Fibroblast of skin of left biceps (primary cell): ENCODE measurements around the gene ADORA2B.
"Not testable (repeated sequence)": the region's sequence is repeated elsewhere in the genome, so short reads cannot be mapped to it uniquely, and the experiment has no call there.

Experiments used
- DNase-seq, 2 experiments: peaks; one replicate each; pipeline ENCODE4 v3.0.0-alpha.2; 2013; ENCODE audit warnings: low read depth in 2 of 2

Gene ADORA2B

DNA sequence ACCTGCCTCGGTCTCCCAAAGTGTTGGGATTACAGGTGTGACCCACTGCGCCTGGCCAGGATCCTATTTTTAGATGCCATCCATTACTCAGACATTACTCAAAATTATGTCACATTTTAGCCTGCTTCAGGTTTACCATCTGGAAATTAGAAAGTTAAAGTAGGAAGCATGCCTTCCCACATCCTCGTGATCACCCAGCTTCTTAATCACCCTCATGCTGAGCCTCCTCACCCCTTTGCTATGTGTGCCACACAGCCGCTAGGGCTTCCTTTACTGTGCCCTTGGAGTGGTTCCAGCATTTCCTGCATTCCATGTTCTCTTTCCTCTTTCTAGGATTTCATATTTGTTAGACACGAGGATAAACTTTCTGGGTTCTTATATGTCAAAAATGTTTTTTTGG, 9.3 kb downstream of the ADORA2B start:
- peak in 1 of 2 experiments; percentile 45 for DNase-seq

DNA sequence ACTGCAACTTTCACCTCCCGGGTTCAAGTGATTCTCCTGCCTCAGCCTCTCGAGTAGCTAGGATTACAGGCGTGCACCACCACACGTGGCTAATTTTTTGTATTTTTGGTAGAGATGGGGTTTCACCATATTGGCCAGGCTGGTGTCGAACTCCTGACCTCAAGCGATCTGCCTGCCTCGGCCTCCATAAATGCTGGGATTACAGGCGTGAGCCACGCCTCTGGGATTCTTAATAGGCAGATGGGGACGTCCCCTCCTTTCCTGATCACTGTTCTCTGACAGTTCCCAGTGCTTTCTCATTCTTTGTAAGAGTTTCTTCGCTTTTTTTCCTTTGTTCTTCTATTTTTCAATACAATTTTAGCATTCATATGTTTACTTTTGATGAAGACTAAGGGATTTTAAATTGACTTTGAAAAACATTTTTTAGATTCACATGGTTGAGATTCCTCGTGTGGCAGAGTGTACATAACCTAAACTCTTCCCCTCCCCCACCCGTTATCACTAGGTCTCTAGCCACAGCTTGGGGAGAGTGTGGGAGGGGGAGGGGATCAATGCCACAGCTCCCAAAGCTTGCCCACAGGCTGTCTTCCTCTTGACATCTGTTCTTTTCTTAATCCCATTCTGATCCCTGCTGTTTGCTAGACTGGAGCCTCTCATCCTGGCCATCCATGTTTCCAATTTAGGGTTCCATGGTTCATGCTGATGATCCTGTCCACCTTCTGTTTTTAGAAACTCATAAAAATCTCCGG, 11.0 kb downstream of the ADORA2B start:
- DNase-seq = no peak

DNA sequence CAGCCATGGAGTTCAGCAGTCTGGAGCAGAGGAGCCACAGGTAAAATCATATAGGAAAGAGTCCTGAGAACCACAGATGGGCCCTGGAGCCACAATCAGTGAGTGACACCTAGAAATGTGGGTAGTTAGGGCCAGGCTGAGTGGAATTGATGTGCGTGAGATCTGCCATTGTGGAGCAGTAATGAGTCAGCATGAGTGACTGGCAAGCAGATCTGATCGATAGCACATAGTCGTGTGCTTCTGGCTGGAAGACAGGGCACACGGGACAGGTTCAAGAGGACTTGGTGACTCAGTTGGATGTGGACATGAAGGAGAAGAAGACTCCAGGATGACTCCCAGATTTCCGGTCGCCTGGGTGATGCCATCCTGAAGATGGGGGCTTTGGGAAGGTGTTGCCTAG, 12.3 kb downstream of the ADORA2B start:
- DNase-seq = no peak

DNA sequence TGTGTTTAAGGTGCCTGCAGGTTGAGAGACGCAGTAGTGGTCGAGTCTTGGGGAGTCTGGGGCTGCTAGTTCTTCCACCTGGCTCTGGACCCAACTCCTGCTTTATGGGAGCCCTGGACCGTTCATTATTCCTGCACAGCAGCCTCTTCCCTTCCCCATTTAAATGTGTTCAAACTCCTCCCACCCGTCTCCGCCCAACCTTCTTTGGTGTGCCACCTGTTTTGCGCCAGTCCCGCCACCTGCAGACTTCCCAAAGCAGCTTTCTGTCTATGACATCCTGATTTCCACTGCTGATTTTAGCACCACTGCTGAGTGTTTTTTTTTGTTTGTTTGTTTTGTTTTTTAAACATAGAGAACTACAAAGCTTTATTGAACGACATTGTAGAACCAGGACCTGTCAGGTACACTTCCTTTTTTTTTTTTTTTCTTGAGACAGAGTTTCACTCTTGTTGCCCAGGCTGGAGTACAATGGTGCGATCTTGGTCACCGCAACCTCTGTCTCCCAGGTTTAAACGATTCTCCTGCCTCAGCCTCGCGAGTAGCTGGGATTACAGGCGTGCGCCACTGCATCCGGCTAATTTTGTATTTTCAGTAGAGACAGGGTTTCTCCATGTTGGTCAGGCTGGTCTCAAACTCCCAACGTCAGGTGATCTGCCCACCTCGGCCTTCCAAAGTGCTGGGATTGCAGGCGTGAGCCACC, 12.8 kb downstream of the ADORA2B start:
- no peak for DNase-seq

DNA sequence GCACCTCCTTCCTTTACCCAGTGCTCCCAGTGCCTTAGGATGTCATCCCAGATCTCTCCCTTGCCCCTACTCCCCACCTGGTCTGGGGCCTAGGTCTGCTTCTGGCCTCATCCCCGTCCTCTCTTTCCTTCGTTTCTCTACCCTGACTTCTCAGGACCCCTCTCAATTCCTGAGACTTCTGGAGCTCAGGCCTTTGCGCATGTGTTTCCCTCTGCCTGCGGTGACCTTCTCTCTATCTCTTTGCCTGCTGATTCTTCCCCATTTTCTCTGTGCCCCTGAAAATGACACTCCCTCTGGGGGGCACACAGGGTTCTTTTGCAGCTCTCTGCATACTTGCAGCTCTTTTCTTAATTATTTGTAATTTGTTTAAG, 13.5 kb downstream of the ADORA2B start:
- DNase-seq = no peak

DNA sequence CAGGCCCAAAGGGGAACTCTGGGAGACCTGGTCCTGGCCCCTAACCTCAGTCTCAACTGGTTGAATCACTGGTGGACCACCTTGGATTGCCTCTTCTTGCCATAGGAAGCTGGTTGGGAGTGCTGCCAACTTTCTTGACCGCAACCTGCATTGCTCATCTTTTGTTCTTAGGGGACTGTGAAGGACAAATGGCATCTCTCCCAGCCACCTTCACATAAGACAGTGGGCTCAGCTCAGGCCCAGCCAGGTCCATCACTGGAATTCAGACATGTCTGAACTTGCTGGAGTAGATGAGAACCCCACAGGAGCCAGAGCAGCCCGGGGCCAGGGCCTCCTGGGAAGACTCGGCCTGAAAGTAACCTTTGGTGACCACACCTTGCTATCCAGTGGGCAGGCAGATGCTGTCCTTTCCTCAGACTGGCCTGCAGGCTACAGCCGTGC, 18.8 kb downstream of the ADORA2B start:
- DNase-seq = no peak

DNA sequence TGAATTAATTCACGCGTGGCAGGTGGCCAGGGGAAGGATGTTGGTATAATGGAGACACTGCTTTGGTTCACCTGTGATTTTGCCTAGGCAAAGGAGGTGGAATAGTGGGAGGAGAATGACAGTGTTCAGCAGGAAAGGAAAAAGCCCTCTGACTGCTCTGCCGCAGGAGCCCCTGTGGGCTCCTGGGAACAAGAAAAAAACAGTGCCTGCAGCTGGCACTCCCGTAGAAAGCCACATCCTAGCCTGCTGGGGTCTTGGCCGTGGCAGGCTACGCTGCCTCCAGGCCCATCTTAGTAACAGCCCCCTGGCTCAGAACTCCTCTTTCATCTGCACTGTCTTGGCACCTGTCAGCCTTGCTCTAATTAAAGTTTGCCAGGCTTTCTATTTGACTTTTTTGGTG, 20.6 kb downstream of the ADORA2B start:
- no peak for DNase-seq

DNA sequence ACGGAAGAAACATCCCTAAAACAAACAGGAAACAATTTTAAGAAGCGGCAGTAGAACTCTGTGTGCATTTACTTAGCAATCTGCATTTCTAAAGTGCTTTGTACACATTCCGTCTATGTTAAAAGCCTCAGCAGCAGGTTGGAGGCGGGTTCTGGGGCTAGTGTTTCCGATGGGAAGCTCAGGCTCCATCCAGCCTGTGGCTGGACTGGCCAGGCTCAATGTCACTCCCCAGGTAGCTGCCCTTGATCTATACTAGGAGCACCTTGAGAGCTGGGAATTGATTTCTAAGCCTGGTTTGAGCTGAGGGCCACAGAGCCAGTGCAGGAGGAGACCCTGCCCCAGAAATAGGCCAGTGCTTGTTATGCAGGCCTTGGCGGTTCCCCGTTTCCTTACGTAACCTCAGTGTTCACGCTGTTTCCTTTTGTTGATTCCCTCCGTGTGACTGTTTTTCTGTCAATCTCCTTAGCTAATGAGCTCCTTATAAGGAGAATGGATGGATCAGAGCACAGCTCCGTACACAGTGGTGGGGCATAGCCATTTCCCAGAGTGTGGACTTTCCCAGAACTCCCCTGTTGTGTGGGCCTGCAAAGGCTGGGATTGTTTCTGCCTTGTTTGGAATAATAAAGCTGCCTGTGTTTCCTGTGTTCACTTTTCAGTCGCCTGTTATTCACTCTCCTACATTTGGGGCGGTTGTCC, 21.4 kb downstream of the ADORA2B start:
- DNase-seq = no peak

DNA sequence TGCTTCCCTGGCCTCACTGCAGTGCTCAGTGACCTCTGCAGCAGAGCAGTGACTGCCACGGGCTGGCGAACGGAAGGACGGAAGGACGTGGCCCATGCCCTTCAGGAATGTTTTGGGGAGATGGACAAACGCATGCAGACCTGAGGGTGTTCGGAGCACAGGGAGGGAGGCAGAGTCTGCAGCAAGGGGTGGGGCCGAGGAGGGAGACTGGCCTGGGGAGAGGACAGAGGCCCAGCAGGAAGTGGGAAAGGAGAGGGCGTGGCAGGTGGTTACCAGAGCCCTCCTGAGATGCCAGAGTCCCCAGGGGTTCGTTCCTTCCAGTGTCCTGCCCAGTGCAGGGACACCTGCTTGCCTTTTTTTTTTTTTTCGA, 21.9 kb downstream of the ADORA2B start:
- DNase-seq = no peak

DNA sequence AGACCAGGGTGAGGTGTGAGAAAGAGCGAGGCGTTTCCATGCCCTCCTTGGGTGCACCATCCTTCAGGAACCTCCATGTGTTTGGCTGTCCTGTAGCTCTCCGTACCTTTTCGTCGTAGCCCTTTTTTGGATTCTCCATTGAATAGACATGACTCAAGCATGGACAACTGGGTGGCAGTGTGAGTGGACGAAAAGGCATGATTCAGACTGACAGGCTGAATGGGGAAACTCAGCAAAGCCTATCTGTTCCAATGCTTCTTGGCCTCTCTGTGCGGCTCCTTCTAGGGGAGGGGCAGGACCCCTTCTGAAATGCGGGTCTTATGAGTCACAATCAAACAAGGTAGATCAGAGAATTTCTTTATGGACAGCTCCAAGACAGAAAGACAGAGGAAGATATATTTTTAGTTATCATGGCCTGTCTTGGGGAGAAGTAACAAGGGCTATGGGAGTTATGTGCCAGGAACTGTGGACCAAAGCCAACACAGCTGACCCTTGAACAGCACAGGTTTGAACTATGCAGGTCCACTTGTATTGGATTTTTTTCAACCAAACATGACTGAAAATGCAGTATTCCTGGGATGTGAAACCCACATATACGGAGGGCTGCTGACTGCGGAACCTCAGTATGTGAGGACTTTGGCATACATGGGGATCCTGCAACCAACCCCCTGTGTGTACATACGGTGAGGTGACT, 22.9 kb downstream of the ADORA2B start:
- no peak for DNase-seq

DNA sequence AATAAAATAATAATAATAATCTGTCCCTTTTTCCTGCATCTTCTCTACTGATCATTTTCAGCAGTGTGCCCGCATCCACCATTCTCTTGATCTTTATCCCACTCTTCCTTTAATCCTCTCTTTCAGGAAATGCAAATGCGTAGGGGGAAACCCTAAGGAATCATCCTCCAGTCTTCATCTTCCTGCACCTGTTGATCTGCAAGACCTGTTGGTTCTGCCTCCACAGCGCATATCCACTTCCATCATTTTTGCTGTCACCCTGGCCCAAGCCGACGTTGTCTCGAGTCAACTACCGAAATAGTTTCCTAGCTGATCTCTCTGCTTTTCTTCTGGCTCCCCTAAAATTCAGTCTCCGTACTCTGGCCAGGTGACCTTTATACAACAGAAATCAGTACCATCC, 24.5 kb downstream of the ADORA2B start:
- DNase-seq = no peak

DNA sequence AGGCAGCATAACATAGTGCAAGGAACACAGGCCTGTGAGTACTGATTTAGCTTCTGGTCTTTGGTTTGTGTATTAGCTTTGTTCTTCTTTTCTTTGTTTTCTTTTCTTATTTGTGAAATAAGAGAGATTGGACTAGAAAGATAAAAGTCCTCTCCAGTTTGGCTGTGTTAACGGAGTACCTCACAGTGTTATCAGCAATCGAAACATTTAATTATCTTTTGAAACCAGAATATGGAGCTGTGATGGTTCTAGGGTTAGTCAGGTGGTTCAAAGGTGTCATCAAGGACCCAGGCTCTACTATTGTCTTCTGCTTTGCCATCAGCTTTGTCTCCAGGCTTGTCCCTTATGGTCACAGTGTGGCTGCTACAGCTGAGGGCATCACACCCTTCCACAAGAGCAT, 25.6 kb downstream of the ADORA2B start:
- DNase-seq = no peak

DNA sequence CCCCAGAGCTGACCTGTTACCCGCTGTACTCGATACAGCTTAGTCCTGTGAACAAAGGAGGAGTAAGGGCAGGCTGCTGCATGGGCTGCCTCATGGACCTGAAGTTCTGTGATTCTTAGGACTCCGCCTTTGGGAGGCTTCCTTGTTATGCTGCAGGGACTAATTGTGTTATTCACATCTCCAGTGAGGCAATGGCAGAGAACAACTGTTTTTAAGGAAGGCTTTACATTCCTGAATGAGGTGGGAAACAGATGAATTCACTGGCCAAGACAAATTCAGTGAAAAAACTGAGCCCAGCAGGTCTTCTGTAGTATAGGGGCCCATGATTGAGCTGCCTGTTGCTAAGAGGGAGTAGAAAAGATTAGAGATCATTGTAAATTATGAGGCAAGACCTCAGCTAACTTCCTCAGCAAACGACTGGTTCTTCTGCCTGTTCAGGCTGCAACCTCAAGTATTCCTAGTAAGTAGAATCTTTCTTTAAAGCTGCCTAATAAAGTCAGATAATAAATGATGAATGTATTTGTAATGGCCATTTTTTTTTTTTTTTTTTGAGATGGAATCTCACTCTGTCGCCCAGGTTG, 26.3 kb downstream of the ADORA2B start:
- DNase-seq = no peak

DNA sequence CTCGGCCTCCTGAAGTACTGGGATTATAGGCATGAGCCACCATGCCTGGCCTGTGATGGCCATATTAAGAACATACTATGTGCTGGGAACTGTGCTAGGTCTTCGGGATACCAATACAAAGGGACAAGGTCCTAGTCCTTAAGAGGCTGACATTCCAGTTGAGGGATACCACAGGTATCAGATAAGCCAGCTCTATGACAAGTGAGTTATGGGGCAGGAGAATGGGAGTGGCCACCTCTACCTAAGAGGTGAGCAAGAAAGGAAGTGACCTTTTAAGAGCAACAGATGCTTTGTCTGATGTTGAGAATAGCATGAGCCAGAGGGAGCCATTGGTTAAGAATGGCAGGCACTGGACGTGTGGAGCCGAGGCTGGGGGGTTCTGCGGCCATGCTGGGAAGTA, 27.0 kb downstream of the ADORA2B start:
- DNase-seq = no peak

DNA sequence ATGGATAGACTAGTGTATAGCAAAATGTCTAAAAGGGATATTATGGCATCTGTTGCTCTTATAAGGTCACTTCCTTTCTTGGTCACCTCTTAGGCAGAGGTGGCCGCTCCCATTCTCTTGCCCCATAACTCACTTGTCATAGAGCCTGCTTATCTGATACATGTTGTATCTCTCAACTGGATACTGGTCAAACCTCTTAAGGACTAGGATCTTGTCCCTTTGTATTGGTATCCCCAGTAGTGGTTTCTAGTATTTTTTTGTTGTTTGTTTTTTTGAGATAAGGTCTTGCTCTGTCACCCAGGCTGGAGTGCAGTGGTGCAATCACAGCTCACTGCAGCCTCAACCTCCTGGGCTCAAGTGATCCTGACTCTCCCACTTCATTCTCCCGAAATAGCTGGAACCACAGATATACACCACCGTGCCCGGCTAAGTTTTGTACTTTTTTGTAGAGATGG, 27.6 kb downstream of the ADORA2B start:
- no peak for DNase-seq

DNA sequence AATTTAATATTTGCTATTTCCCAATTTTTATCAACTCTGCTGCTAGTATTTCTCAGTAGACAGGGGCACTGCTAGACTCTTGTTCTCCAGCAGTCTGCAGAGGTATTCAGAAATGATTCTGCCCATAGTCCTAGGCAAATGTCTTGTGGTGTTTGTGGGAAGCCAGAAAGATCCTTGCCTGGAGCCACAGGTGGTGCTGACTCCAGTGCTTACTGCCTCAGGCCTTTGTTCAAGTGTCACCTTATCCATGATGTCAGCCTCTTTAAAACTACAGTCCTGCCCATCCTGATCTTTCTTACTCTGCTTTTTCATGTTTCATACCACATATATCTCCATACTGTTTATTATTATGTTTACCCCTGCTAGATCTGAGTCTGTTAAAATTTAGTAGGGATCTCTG, 28.1 kb downstream of the ADORA2B start:
- no peak for DNase-seq

DNA sequence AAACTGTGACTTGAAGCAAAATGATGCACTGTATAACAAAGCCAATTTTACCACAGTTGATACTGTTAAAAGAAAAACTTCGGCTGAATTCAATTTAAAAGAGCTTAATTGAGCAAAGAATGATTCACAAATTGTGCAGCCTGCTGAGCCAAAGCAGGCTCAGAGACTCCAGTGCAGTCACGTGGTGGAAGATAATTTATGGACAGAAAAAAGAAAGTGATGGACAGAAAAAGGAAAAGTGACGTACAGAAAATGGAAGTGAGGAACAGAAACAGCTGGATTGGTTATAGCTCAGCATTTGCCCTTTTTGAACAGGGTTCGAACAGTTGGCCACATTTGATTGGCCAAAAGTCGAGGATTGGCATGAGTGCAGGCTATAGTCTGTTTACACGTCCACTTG, 28.9 kb downstream of the ADORA2B start:
- no peak for DNase-seq

DNA sequence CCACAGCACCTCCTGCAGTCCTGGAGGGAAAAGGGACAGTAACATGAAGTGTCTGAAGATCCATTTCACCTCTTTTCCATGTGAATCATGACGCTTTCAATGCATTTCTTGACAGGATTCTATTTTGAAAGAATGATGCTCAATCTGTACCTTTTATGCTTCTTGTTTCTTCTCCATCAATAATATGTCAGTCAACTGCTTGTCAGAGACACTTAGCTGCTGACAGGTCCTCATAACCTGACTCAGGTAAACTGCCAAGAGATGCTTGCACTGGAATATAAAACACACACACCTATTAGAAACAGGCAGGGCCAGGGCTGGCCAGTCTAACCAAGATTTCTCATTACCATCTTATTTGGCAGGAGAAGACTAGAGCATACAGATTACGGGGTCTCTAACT, 33.0 kb downstream of the ADORA2B start:
- no peak for DNase-seq

DNA sequence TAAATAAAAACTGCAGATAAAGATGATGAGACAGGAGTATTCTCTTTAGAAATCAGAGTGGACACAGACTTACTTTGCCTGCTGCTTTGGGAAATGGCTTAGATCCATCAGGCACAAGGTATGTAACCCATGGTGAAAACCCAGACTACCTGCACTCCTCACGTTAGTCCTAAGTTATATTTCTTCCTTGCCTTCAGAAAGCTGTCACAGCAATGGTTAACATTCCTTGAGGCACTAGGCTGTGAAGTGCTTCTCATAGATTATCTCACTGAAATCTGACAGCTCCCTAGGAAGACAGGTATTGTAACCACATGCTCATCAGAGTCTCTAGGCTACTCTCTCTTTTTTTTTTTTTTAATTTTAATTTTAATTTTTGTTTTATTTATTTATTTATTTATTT, 33.7 kb downstream of the ADORA2B start:
- DNase-seq = no peak

DNA sequence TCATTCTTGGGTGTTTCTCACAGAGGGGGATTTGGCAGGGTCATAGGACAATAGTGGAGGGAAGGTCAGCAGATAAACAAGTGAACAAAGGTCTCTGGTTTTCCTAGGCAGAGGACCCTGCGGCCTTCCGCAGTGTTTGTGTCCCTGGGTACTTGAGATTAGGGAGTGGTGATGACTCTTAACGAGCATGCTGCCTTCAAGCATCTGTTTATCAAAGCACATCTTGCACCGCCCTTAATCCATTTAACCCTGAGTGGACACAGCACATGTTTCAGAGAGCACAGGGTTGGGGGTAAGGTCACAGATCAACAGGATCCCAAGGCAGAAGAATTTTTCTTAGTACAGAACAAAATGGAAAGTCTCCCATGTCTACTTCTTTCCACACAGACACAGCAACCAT, 34.1 kb downstream of the ADORA2B start:
- not testable (repeated sequence) for DNase-seq

DNA sequence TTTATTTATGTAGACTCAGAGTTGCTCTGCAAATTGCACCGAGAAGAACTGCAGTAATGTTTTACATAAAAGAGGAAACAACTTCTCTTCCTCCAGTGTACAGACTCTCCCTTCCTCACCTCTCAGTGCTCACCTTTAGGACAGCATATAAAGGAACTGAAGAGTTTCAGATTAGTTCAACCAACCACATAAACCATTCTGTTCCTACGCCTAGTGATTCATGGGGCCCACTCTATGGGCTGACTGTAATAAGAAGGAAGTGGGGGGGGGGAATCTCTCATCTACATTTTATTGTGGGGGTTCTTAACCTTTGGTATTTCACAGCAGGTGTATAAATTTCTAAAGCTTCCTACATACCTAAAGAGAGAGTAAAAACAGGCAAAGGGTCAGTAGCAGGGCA, 36.3 kb downstream of the ADORA2B start:
- no peak for DNase-seq
